ENCODE results near the gene IKZF3.

DNA sequence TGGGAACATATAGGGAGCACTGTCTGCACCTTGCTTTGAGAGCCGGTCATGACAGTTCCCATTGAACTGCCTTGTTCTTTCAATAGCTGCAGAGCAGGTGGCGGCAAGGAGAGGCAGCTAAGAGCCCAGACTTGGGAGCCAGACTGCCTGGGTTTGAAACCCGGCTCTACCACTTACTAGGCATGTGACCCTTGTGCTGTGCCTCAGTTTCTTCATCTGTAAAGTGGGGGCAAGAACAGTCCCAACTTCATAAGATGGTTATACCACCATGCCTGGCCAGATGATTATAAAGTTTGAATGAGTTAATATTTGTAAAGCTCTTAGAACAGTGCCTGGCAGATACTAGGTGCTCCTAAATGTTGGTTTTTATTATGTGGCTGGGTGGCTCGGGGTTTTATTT lies 149.9 kb downstream of the IKZF3 start:
- TF ChIP-seq, protein P1, sequence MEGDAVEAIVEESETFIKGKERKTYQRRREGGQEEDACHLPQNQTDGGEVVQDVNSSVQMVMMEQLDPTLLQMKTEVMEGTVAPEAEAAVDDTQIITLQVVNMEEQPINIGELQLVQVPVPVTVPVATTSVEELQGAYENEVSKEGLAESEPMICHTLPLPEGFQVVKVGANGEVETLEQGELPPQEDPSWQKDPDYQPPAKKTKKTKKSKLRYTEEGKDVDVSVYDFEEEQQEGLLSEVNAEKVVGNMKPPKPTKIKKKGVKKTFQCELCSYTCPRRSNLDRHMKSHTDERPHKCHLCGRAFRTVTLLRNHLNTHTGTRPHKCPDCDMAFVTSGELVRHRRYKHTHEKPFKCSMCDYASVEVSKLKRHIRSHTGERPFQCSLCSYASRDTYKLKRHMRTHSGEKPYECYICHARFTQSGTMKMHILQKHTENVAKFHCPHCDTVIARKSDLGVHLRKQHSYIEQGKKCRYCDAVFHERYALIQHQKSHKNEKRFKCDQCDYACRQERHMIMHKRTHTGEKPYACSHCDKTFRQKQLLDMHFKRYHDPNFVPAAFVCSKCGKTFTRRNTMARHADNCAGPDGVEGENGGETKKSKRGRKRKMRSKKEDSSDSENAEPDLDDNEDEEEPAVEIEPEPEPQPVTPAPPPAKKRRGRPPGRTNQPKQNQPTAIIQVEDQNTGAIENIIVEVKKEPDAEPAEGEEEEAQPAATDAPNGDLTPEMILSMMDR (IDR thresholded peaks at IDR 0.05): no peak
- TF ChIP-seq POLR2AphosphoS5 (IDR thresholded peaks at IDR 0.05) (no peak), POLR2A (IDR thresholded peaks at IDR 0.05) (no peak), EP300 (IDR thresholded peaks at IDR 0.05) (no peak)

Data from suprapubic skin (tissue), 4 donors.